KOPT-K1 (cell line): ENCODE measurements around the gene ZC3H6.
"Not testable (repeated sequence)": the region's sequence is repeated elsewhere in the genome, so short reads cannot be mapped to it uniquely, and the experiment has no call there.

Experiments used
- H3K27ac ChIP-seq: fragments of 200-600 bp; sonication (generic); 2 replicates; pipeline ENCODE4 v1.5.1; 2016; ENCODE audit warnings: antibody characterized with exemption, mild to moderate bottlenecking, low read depth, low read length; ENCODE audit not compliant: poor library complexity, severe bottlenecking
- H3K36me3 ChIP-seq: fragments of 200-600 bp; sonication (generic); 2 replicates; pipeline ENCODE4 v1.5.1; 2017; ENCODE audit warnings: antibody characterized with exemption, mild to moderate bottlenecking, low read length, moderate library complexity; ENCODE audit not compliant: insufficient read depth
- H3K9me3 ChIP-seq: fragments of 200-600 bp; sonication (generic); 2 replicates; pipeline ENCODE4 v1.5.1; 2017; ENCODE audit warnings: antibody characterized with exemption, low read length, mild to moderate bottlenecking; ENCODE audit not compliant: insufficient read depth, poor library complexity, severe bottlenecking

The ZC3H6 gene

GRCh38 chr2:112259509-112260294 lies 15.7 kb upstream of the ZC3H6 start:
- H3K27ac ChIP-seq, result peak overlapping the region; percentile 49
- H3K9me3 ChIP-seq, result peaks cover 14% of the 10 kb centered on the region
- H3K36me3 ChIP-seq, result no peaks in the 10 kb centered on the region

- Histone ChIP-seq H3K27ac (peak overlapping the region; percentile 49), H3K36me3 (no peaks in the 10 kb centered on the region), H3K9me3 (peaks cover 14% of the 10 kb centered on the region)
Observed at GRCh38 chr2:112260295-112260625, 15.1 kb upstream of the ZC3H6 start.

GRCh38 chr2:112262876-112263275 lies 12.5 kb upstream of the ZC3H6 start:
- Histone ChIP-seq H3K27ac (no peak overlapping the region), H3K36me3 (no peaks in the 10 kb centered on the region), H3K9me3 (peaks cover 14% of the 10 kb centered on the region)

- Histone ChIP-seq H3K9me3 (no peaks in the 10 kb centered on the region), H3K36me3 (no peaks in the 10 kb centered on the region), H3K27ac (no peak overlapping the region)
Observed at GRCh38 chr2:112268547-112268946, 6.8 kb upstream of the ZC3H6 start.

GRCh38 chr2:112272669-112273068 lies 2.7 kb upstream of the ZC3H6 start:
- Histone ChIP-seq H3K36me3 (no peaks in the 10 kb centered on the region), H3K27ac (no peak overlapping the region), H3K9me3 (no peaks in the 10 kb centered on the region)

GRCh38 chr2:112273349-112273748 lies 2.0 kb upstream of the ZC3H6 start:
- Histone ChIP-seq H3K9me3 (no peaks in the 10 kb centered on the region), H3K27ac (no peak overlapping the region), H3K36me3 (no peaks in the 10 kb centered on the region)

- no peaks in the 10 kb centered on the region for H3K9me3 ChIP-seq
- peak overlapping the region; percentile 100 for H3K27ac ChIP-seq
- H3K36me3 ChIP-seq, result no peaks in the 10 kb centered on the region
Observed at GRCh38 chr2:112275887-112276773, 733 bp downstream of the ZC3H6 start.

- H3K36me3 ChIP-seq, result no peaks in the 10 kb centered on the region
- no peaks in the 10 kb centered on the region for H3K9me3 ChIP-seq
- H3K27ac ChIP-seq, result peak overlapping the region; percentile 100
Observed at GRCh38 chr2:112276954-112277353, 1.6 kb downstream of the ZC3H6 start.

- H3K36me3 ChIP-seq, result no peaks in the 10 kb centered on the region
- H3K27ac ChIP-seq, result no peak overlapping the region
- H3K9me3 ChIP-seq, result no peaks in the 10 kb centered on the region
Observed at GRCh38 chr2:112277596-112278220, 2.3 kb downstream of the ZC3H6 start.

GRCh38 chr2:112282066-112282465 lies 6.7 kb downstream of the ZC3H6 start:
- H3K36me3 ChIP-seq, H3K27ac ChIP-seq, H3K9me3 ChIP-seq: not testable (repeated sequence)

GRCh38 chr2:112283535-112283934 lies 8.1 kb downstream of the ZC3H6 start:
- not testable (repeated sequence) for H3K36me3 ChIP-seq, H3K27ac ChIP-seq, H3K9me3 ChIP-seq

- H3K27ac ChIP-seq, result no peak overlapping the region
Observed at GRCh38 chr2:112290088-112290487, 14.7 kb downstream of the ZC3H6 start.

GRCh38 chr2:112290648-112291047 lies 15.3 kb downstream of the ZC3H6 start:
- H3K9me3 ChIP-seq, result no peaks in the 10 kb centered on the region
- no peak overlapping the region for H3K27ac ChIP-seq
- H3K36me3 ChIP-seq, result no peaks in the 10 kb centered on the region

More at GRCh38 chr2:112290088-112290487, 14.7 kb downstream of the ZC3H6 start:
- Histone ChIP-seq H3K36me3 (no peaks in the 10 kb centered on the region), H3K9me3 (no peaks in the 10 kb centered on the region)

GRCh38 chr2:112293636-112294401 lies 18.4 kb downstream of the ZC3H6 start:
- Histone ChIP-seq H3K36me3 (no peaks in the 10 kb centered on the region), H3K27ac (no peak overlapping the region), H3K9me3 (no peaks in the 10 kb centered on the region)
